HG03135 (cell line): Measurements from ENCODE around the gene KCNQ2.

Experiments used
- ATAC-seq: cut with Tn5 transposase; IDR thresholded peaks from one replicate; pipeline ENCODE4 v1.9.1; 2021; ENCODE audit warnings: mild to moderate bottlenecking, moderate library complexity; ENCODE audit not compliant: unreplicated experiment

Gene KCNQ2

DNA sequence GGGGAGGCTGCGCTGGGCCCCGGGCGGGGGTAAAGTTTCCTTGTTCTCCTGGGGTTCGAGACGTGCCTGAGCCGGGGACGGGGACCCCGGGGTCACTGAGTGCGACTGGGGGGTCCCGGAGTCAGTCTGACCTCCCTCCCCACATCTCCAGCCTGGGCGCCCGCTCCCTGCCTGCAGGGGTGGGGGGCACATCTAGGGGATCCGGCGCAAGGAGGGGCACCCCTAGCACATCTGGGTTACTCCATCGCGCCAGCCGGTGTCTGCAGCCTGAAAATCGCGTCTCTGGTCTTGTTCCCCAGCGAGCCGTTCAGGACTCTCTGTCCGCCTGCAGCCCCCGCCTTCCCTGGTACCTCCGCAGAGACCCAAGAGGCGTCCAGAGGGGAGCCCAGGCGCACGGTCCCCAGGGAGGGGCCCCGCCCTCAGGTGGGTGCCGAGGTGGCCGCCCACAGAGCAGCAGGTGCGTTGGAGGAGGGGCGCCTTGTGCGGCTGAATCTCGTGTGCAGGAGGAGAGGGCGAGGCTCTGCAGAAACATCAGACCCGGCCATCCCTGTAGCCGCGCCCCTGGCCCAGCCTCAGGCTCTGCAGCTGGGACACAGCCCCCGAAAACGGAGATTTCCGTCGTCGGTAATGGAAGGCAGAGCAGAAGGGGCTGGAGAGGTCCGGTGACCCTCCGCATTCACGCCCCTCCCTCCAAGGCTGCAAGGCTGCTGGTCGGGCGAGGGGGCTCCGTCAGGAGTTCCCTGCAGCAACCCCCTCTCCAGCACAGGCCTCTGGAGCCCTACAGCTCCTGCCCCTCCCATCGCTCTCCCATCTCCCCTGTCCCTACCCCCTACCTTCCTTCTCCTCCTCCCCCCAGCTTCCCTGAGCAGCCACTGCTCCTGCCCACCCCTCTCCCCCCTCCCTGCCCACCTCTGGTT lies 110.7 kb downstream of the KCNQ2 start:
- ATAC-seq, result no peak

GRCh38 chr20:63360850-63361518 lies 111.5 kb downstream of the KCNQ2 start, which contains the start of gene CHRNA4:
Gene CHRNA4, minus strand, starts transcription at chr20:63361349. Its CDS starts 184 bp downstream, at chr20:63361165.
- no peak for ATAC-seq

DNA sequence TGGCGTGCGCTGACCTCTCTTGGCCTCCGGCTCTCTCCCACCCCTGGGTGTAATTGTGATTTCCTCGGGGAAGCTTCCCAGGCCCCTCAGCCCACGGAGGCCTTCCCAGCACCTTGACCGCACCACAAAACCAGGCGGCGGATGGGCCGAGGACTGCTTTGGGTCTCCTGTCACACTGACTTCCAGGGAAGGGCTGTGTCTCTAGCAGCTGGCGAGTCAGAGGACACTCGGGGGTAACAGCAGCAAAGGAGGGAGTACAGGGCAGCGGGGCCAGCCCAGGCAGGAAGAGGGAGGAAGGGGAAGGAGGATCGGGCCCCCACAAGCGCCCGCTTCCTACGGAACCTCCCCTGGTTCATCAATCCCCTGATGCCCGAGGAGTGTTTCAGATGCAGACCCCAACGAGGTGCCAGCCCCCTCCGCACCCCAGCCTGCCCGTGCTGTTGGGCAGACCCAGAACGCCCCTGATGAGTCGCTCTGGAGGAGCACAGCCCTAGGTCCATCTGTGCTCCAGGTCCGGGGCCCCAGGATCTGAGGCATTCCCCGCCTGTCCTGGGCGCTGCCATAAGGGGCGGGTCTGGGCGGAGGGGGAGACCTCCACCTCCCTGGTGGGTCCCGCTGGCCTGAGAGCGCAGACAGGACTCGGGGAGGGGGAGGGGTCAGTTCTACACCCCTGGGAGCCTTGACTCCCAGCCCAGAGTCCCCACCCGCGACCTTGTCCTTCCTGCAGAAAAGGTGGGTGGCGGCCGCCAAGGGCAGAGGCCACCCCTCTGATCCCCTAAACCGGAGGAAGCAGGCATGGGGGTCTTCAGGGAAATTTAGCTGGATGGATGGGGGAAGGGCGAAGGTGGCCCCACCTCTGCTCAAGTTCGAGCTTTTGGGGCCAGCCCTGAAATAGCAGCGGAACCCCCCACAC lies 112.3 kb downstream of the KCNQ2 start:
- no peak for ATAC-seq

DNA sequence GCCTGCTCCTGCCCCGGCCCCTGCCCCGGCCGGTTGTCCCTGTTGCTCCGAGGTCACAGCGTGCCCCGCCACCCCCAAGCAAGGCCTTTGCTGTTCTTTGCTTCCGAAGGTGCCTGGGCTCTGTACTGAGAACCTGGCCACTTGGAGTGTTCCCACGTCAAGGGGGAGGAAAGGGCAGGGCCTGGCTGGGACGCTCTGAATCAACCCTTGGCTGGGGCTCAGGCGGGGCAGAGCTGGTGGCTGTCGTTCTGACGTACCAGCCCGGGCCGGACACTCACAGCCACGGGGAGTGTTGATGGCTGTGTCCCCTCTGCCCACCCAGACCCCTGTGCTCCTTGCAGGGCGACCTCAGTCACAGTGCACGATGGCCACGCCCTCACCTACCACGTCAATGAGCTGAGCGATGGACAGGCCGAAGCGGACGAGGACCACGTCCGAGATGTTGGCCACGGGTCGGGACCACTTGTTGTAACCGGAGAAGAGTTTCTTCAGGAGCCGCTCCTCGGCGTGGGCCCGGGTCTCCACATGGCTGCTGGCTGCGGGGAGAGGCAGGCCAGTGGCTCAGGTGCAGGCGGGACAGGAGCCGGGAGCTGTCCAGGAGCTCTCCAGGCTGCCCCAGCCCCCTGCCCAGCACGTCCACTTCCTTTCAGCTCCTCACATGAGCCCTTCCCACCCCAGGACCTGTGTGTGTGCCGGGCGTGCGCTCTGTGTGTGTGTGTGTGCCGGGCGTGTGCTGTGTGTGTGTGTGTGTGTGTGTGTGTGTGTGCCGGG lies 113.1 kb downstream of the KCNQ2 start:
- ATAC-seq, result no peak

- ATAC-seq, result no peak
Measured at GRCh38 chr20:63357921-63358905, 114.2 kb downstream of the KCNQ2 start.

DNA sequence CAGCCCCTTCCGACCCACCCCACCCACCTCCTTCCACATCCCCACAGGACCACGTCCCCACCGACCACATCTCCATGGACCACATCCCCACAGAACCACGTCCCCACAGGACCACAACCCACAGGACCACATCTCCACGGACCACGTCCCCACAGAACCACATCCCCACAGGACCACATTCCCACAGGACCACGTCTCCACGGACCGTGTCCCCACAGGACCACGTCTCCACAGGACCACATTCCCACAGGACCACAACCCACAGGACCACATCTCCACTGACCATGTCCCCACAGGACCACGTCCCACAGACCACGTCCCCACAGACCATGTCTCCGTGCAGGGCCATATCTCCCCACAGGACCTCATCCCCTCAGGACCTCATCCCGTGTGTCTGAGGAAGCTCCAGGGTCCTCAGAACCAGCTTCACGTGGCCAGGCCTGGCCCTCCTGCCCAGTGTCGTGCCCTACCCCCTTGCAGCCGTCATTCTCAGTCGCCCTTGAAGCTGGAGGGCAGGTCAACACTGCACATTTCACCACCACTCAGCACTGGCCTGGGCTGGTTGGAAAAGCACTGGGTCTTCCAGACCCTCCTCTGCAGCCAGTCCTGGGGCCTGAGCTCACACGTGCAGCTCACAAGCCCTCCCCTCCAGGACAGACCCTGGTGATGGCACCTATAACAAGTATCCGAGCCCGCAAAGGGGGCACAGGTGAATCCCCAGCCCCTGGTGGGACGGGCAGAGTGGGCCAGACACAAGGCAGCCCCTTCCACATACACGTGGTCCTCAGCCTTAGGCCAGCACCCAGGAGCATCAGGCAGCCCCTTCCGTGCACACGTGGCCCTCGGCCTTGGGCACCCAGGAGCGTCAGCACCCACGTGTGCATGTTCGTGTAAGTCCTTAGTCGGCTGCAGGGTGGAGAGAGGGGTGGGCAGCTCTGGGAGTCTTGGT lies 115.2 kb downstream of the KCNQ2 start:
- ATAC-seq, result no peak

DNA sequence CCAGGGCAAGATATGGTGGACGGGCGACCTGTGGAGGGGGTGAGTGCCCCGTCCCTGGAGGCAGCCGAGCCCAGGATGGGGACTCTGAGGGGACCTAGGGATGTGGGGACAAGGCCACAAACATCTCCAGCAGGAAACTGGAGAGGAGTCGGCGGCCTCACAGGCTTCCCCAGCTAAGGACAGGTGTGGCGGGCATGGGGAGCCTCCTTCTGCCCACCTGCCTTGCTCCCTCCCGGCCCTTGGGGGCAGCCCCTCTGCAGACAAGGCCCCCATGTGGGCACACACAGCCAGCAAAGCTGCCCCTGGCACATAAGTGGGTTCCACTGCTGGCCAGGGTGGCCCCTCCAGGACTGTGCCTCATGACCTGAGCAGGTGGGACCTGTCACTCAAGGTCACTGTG lies 115.9 kb downstream of the KCNQ2 start:
- no peak for ATAC-seq

- ATAC-seq, result no peak
Measured at GRCh38 chr20:63355781-63356295, 116.6 kb downstream of the KCNQ2 start.

DNA sequence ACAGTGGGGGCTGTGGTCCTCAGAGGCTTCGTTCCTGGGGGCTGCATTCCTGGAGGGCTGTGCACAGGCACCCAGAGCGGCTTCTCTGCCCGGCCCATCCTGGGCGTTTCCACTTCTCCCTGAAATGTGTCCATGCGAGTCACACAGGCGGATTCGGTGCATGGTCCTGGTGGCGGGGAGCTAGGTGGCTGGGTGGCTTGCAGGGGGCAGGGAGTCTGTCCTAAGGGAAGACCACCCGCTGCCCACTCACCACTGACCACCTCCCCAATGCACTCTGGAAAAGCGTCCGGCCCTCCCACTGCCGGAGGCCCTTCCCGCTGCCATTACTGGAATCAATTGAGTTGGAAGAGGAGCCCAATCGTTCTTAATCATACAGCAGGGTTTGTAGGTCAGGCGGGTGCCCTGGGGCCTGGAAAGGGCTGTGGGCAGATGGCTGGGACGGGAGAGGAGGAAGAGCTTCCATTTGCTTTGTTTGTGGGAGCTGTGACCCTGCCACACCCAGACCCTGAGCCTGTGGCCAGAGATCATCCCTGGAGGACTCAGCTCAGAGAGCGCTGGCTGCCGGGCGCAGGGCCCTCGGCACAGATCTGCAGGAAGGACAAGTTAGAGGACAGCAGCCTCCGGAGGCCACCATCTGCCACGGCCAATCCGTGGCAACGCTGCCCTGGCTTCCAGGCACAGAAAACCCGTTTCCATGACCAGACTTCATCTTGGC lies 117.7 kb downstream of the KCNQ2 start:
- ATAC-seq, result no peak

- ATAC-seq, result no peak
Measured at GRCh38 chr20:63352811-63353221, 119.6 kb downstream of the KCNQ2 start.

DNA sequence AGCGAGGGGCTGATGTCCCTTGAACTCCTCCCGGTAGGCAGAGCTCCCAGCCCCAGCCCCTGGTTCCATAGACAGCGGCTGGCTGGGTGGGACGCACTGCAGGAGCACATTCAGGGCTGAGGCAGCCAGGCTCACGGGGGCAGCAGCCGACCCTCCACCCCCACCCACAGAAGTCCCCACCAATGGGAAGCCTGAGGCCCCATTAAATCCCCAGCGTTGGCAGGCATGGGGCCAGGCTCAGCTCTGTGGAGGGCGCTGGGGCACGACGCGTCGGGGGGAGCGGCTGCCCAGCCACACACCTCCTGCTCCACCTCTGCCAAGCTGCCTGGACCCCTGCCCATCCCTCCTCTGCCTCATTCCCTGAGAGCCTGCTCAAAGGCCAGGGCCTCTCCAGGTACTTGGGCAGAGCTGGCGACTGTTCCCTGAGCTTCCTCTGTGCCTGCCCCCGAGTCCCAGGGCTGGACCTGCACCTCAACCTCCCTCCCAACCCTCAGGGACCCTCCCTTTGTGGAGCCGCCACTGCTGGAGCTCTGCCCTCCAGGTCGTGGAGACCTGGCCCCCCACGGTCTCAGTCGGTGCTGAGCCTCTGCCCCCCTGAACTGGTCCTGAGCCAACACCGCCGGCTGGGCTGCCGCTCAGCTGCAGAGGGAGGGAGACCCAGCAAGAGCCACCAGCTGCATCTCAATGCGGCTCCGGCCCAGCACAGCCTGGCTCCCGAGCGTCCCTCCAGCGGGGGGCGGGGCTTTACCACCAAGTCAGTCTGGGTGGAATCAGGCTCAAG lies 120.5 kb downstream of the KCNQ2 start:
- no peak for ATAC-seq

- ATAC-seq, result no peak
Measured at GRCh38 chr20:63351326-63351700, 121.1 kb downstream of the KCNQ2 start.

GRCh38 chr20:63350597-63351325 lies 121.7 kb downstream of the KCNQ2 start:
- no peak for ATAC-seq
